PFSK-1 (cell line): ENCODE data around the gene TRIM33.

Source experiments
- POLR2AphosphoS5 ChIP-seq: IDR thresholded peaks from 2 replicates; pipeline ENCODE4 v1.6.1; 2012; ENCODE audit warnings: low read depth, mild to moderate bottlenecking, control low read depth, low read length, moderate library complexity
- REST ChIP-seq, 2 experiments: IDR thresholded peaks; 2 replicates each; pipeline versions ENCODE4 v1.6.1 to v1.8.0; 2011 to 2012; ENCODE audit warnings: low read depth in 2 of 2, low read length in 2 of 2, control low read depth in 1 of 2, inconsistent platforms in 1 of 2, mild to moderate bottlenecking in 1 of 2, moderate library complexity in 1 of 2; ENCODE audit not compliant: insufficient read depth in 1 of 2
- SIN3A ChIP-seq: IDR thresholded peaks from 2 replicates; pipeline ENCODE4 v1.6.1; 2012; ENCODE audit warnings: mild to moderate bottlenecking, low read length, moderate library complexity, borderline replicate concordance; ENCODE audit not compliant: insufficient read depth
- TAF1 ChIP-seq: IDR thresholded peaks from 2 replicates; pipeline ENCODE4 v1.6.1; 2012; ENCODE audit warnings: low read length, control low read depth, borderline replicate concordance; ENCODE audit not compliant: insufficient read depth

- TF ChIP-seq POLR2AphosphoS5 (no peak), SIN3A (no peak), REST (IDR thresholded peaks at IDR 0.05; ENCODE audit: insufficient read depth in 1 of 2, low read depth in 2 of 2, low read length in 2 of 2) (no peak), TAF1 (no peak)
Measured at GRCh38 chr1:114505148-114505561, 5.8 kb downstream of the TRIM33 start.
